Lower leg skin (tissue), 3 donors: ENCODE data around the gene DVL1.

Source experiments
- POLR2A ChIP-seq, 2 donors: fragments of 450-650 bp; IDR thresholded peaks; one replicate each; pipeline ENCODE4 v1.6.1; 2016 to 2017; ENCODE audit warnings: antibody characterized with exemption in 2 of 2, mild to moderate bottlenecking in 1 of 2, moderate library complexity in 1 of 2
- TF ChIP-seq, protein P1 (sequence below), 3 donors: fragments of 450-650 bp; IDR thresholded peaks; one replicate each; pipeline ENCODE4 v1.5.1; 2016; ENCODE audit warnings: antibody characterized with exemption in 3 of 3, mild to moderate bottlenecking in 3 of 3, moderate library complexity in 2 of 3

DNA sequence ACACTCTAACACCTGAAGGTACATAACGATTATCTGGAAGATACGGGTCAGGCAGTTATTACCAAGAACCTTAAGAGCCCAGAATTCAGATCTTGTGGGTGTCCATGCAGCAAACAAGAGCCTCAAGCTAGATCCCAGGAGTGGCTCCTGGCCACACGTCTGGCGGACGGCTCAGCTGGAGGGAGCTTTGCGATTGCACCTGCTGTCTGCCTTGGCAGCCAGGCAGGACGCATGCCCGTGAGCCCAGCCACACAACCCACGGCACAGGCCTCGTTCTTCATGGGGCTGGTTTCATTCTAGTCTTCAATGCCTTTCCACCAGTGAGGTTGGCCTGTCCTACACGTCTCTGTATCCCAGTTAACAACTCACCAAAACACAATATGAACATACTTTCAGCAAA lies 44.2 kb upstream of the DVL1 start:
- TF ChIP-seq, protein P1, sequence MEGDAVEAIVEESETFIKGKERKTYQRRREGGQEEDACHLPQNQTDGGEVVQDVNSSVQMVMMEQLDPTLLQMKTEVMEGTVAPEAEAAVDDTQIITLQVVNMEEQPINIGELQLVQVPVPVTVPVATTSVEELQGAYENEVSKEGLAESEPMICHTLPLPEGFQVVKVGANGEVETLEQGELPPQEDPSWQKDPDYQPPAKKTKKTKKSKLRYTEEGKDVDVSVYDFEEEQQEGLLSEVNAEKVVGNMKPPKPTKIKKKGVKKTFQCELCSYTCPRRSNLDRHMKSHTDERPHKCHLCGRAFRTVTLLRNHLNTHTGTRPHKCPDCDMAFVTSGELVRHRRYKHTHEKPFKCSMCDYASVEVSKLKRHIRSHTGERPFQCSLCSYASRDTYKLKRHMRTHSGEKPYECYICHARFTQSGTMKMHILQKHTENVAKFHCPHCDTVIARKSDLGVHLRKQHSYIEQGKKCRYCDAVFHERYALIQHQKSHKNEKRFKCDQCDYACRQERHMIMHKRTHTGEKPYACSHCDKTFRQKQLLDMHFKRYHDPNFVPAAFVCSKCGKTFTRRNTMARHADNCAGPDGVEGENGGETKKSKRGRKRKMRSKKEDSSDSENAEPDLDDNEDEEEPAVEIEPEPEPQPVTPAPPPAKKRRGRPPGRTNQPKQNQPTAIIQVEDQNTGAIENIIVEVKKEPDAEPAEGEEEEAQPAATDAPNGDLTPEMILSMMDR (IDR thresholded peaks at IDR 0.05) = no peak
- no peak for TF ChIP-seq POLR2A (IDR thresholded peaks at IDR 0.05)
